Activated naive CD4-positive, alpha-beta T cell (primary cell): Measurements from ENCODE around the gene RAP1GAP.

ENCODE experiments used
- DNase-seq, 4 experiments: peaks; one replicate each; lab custom pipeline; 2025; lab: John Stamatoyannopoulos, UW

RAP1GAP gene

GRCh38 chr1:21625390-21626190, 43.6 kb downstream of the RAP1GAP start:
- no peak for DNase-seq

GRCh38 chr1:21624571-21625389, 44.4 kb downstream of the RAP1GAP start:
- no peak for DNase-seq

- no peak for DNase-seq
Observed at GRCh38 chr1:21623410-21623961, 45.7 kb downstream of the RAP1GAP start.

DNA sequence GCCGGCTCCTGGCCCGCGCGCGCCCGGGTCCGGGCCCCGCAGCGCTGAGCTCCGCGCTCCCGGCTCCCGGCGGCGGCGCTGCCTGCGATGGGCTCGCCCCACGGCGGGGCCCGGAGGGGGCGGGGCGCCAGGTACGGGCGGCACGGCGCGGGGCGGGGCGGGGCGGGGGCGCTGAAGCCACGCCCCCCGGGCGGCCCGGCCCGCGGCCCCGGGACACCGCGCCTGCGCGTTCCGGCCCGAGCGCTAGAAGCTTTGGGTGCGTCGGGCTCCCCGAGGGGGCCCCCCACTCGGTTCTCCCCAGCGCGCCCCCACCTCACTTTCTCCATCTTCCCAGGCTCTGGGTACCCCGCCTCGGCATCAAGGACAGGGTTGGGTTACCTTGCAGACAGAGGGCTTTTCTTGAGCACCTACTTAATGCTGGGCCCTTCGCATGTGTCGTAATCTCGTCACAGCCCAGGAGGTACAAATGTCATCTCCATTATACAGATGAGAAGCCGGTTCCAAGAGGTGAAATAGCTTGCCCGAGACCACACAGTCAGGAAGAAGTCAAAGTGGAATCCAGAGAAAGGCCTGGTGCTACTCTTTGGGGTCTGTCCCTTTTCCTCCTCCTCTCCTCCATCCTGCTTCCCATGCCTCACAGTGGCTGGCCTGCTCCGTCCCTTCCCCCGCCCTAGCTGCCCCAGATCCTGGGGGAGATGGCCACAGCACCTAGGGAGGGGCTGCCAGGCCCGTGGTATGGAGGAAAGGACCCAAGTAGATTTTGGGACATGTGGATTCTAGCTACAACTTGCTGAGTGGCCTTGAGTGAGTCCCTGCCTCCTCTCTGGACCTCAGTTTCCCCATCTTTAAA, 46.5 kb downstream of the RAP1GAP start:
- peak in 2 of 4 experiments; percentile 4 to 51 for DNase-seq

GRCh38 chr1:21621761-21622436, 47.3 kb downstream of the RAP1GAP start:
- no peak for DNase-seq

DNA sequence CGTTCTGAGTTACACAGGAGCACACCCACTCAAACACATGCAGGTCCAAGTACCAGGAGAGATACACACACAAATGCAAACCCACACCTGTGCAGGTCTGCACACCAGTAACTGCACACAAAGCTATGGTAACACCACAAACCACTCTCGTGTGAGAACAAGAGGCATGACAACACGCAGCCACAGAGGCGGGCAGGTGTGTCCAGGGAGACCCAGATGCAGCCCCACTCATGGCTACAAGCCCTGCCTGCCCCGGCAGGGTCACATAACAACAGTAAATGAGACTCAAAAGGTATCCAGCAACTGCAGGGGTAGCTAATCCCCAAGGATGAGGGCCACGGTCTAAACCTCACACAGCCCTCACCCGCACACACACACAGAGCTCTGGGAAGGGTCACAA, 48.1 kb downstream of the RAP1GAP start:
- DNase-seq = no peak

DNA sequence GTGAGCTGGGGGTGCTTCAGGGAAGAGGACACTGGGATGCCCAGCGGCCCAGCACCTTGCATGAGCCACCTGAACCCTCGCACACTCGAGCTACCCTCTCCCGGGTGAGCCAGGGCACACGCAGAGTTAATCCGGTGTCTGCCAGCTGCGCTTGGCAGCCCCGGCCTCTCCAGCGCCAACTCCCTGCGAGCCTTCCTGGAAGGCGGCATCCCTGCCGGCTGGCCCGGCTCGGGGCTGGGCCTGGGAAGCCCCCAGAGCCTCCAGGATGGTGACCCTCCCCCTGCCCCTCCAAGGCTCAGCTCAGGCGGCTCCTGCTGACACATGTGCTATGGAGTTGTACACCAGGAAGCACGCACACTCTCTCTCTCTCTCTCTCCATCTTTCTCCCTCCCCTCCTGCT, 48.7 kb downstream of the RAP1GAP start:
- no peak for DNase-seq

GRCh38 chr1:21620011-21620410, 49.1 kb downstream of the RAP1GAP start:
- no peak for DNase-seq

DNA sequence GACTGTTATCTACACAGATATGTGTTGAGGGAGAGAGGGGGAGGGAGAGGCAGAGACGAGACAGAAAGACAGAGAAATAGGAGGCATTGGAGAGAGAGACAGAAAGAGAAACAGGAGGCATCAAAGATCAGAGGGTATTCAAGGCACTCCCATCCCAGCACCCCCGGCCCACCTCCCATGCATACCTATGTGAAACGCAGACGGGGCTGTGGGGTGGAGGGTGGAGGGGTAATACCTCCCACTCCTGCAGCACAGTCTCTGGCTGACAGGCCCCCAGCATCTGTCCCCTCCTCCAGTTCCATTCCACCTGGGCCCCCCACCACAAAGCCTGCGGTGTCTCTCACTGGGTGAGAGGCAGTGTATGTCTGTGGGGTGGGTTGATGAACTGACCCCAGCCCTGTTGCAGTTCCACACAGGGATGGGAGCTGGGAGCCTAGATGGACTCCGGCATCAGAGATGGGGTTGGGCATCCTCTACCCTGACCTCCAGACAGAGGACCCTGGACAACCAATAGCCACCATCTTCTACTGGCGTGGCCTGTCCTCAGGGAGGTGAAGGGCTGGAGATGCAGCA, 49.7 kb downstream of the RAP1GAP start:
- DNase-seq = no peak

DNA sequence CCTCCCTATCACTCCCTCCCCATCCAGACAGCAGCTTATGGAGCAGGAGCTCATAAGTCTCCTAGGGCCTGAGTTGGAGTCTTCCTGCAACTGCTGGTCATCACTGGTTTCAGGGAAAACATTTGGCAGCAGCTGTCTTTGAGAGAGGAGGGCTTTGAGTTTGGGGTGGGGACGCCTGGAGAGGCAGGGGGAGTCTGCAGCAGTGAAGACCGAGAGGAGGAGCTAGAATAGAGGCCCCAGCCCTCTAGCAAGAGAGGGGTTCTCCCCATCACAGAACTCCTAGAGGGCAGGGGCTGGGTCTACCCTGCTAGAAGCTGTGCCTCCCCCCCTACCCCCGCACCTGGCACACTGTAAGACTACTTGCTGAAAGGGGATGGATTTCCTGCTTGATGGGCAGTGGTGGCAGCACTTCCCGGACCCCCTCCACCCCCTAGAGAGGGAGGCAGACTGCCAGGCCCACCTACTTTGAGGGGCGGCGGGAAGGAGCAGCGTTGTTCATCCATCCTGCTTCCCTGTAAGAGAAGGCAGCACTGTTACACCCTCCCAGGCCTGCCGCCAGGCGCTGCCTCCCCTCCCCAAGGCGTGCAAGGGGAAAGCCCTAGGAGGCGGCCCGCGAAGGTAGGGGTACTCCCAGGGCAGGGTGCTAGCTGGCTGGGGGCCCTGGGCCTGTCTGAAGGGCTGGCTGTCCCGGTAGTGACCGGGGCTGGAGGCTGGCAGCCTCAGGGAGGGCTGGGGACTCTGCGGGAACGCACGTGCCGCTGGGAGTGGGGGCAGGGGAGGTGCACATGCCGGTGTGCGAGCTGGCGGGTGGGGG, 50.4 kb downstream of the RAP1GAP start:
- DNase-seq = no peak

- no peak for DNase-seq
Observed at GRCh38 chr1:21618059-21618458, 51.1 kb downstream of the RAP1GAP start.

DNA sequence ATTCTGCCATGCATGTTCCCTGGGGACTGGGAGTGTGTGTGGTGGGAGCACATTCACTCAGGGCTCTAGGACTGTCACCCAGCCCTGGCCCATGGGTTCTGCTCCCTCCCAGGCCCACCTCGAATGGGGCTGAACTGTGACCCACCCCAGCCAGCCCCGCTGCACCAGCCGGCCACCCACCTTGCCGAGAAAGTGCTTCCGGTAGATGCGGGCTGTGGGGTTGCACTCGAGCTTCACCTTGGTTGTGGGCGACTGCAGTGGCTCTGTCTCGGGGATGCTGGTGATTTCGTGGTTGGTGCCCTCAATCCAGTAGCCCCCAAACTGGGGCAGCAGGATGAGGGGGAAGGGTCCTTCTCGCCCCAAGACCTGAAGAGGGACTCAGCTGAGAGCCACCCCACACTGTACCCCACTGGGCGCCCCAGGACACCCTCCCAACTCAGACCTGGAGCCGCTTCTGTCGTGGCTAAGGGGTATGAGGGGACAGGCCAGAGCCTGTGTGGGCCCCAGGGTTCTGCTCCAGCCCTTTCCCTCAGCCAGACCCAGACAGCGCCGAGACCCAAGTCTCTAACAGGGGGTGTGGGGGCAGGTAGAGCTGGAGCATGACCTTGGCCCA, 51.9 kb downstream of the RAP1GAP start:
- DNase-seq = no peak

- DNase-seq = no peak
Observed at GRCh38 chr1:21616372-21616771, 52.8 kb downstream of the RAP1GAP start.

DNA sequence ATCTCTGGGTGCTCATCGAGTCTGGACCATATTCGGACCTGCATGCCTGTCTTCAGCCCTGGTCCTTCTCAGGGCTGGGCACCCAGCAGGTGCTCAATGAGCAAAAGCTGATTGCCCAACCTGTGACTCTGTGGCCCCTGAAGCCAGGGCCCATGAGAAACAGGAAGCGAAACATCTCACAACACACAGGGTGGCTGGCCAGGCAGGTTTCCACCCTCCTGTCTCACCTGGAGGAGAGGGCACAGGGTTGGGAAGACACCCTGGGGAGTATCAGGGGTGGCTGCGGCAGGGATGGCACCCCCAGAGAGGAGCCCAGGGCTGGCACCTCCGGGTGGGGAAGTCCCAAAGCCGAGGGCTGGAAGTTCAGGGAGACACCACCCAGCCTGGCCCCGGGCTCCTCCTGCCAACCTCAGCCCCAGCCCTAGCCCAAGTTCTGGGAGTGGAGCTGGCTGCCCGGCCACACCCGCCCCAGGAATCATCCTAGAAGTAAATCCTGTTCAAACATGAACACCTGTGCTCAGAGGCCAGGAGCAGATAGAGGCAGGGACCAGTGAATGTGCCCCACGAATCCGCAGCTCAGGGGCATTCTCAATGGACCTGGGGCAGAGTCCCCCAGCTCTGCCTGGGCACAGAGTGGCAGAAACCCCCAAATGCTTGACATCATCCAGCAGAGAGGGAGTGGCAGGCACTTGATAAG, 54.6 kb downstream of the RAP1GAP start:
- no peak for DNase-seq

DNA sequence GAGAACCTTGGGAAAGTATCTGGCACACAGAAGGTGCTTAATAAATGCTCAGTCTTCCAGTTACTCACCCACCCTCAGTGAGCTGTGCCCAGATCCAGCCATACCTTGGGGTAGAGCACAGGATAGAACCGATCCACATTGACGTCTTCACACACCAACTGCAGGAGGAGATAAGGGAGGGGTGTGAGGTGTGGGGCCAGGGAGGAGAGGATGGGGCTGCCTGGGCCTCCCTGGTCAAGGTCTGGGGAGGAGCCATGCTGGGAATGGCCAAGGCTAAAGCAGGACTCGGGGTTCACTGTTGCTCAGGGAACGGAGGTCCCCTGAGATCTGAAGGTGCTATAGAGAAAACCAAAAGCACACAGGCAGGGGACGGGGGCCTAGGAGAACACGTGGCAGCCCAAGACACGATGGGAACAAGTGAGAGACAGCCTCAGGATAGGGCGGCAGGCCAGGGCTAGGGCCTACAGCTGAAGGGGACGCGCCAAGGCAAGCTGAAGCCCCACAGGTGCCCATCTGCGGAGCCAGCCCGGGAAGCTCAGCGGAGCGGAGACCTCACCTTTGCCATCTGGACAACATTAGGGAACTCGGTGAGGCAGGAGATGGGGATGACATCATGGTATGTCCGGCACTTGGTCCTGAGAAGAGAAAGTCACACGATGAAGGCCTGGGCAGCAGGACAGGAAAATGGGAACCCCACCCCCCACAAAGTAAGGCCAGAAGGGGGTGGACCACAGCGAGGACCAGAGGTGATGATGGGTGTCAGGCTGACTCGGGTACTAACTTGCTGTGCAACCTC, 55.9 kb downstream of the RAP1GAP start:
- no peak for DNase-seq

DNA sequence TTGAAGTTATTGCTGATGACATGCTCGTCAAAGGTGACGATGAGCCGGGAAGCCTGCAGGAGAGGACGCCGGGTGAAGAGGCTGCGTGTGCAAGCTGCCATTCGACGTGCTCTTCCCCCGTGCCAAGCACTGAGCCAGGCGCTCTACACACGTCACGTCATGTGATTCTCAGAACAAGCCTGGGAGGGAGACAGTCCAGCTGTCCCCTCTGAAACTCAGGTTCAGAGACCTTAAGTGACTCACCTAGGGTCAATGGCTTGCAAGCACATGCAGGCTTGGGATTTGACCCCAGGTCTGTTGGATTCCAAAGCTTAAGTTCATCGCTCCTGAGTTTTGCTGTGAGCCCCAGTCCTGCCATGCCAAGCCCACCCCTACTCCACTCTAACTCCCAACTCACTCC, 57.1 kb downstream of the RAP1GAP start:
- DNase-seq = no peak

GRCh38 chr1:21610989-21611785, 58.0 kb downstream of the RAP1GAP start:
- no peak for DNase-seq
